Effector CD8-positive, alpha-beta T cell (primary cell): ENCODE data around the gene PRXL2B.

ENCODE experiments used
- DNase-seq: peaks from one replicate; lab custom pipeline; 2025; lab: John Stamatoyannopoulos, UW

PRXL2B gene

GRCh38 chr1:2585318-2586092, 1.1 kb upstream of the PRXL2B start:
- peak; percentile 60 for DNase-seq

DNA sequence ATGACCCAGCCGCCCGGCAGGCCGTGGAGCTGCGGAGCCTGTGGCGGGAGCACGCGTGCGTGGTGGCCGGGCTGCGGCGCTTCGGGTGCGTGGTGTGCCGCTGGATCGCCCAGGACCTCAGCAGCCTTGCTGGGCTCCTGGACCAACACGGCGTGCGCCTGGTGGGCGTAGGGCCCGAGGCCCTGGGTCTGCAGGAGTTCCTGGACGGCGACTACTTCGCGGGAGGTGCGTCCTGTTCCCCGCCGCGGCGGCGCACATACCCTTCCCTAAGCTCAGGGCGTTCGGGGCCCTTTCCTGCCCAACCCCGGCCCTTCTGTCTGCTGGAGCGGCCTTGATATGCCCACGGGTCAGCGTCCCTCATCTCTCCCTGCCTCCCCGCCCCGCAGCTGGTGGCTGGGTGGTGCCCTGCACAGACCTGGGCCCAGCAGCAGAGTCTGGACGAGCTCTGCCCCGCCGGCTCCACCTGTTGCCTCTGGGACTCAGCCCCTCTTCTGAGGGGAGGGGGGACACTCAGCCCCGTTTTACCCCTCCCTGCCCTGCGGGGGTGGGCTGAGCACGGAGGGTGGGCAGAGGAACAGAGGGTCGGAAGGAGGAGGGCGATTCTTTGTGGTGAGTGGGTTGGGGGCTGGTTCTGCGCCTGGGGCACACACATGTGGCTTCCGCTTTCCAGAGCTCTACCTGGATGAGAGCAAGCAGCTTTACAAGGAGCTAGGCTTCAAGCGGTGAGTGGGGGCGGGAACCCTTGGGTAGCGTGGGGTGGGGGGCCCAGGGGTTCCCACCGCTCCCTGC, 688 bp downstream of the PRXL2B start:
- no peak for DNase-seq

- no peak for DNase-seq
Observed at GRCh38 chr1:2587860-2588571, 1.4 kb downstream of the PRXL2B start.

- DNase-seq = no peak
Observed at GRCh38 chr1:2588661-2589430, 2.3 kb downstream of the PRXL2B start.

DNA sequence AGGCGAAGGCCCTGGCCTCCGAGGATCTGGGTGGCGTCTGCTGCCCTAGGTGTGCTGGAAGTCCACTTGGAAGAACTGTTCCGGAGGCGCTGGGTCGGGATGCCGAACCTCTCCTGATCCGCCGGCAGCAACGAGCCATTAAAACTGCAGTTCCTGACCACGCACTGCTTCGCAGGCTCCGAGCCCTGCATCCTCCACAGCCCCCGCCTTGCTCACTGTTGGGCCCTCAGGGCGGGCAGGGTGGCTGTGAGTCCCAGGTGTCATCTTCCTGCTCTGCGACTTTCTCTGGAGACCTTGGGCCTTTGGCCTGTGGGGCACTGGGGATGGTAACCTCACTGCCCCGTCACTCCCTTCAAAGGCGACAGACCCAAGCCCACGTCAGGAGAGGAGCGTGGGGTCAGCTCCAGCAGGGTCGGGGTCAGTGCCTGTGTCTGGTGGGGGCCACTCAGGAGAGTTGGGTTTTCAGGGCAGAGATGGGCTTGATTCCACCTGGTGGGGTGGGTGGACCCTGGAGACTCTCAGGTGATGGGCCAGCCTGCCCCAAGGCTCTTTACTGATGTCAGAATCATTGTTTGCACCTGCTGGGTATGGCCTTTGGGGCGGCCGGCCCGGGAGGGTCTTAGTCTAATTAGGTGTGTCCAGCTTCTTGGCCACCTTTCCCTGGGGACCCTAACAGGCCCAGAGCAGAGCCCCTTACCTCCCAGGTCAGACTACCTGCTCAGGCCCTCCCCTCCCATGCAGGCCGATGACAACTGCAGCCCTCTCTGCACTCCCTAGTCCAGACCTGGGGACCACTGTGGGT, 3.1 kb downstream of the PRXL2B start:
- DNase-seq = no peak

- no peak for DNase-seq
Observed at GRCh38 chr1:2590233-2591141, 3.9 kb downstream of the PRXL2B start.

GRCh38 chr1:2591233-2591580, 4.6 kb downstream of the PRXL2B start:
- DNase-seq = no peak

GRCh38 chr1:2591581-2592261, 5.1 kb downstream of the PRXL2B start:
- DNase-seq = no peak

DNA sequence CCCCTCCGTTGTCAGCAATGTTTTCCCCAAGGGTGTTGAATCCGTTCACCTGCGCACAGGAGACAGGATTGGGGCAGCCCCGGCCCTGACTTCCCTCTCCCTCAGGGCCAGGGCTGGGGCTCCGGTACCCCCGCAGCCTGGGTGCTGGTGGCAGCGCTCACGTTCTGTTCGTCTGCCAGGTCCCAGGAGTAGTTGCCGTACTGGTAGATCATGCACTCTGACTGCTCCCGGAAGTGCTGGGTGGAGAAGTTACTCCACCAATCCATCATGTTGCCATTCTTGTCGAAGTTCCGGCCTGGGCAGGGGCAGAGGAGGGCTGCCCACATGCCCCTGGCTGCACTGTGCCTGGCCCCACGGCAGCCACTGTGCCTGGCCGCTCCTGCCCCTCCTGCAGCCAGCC, 6.1 kb downstream of the PRXL2B start:
- DNase-seq = no peak

DNA sequence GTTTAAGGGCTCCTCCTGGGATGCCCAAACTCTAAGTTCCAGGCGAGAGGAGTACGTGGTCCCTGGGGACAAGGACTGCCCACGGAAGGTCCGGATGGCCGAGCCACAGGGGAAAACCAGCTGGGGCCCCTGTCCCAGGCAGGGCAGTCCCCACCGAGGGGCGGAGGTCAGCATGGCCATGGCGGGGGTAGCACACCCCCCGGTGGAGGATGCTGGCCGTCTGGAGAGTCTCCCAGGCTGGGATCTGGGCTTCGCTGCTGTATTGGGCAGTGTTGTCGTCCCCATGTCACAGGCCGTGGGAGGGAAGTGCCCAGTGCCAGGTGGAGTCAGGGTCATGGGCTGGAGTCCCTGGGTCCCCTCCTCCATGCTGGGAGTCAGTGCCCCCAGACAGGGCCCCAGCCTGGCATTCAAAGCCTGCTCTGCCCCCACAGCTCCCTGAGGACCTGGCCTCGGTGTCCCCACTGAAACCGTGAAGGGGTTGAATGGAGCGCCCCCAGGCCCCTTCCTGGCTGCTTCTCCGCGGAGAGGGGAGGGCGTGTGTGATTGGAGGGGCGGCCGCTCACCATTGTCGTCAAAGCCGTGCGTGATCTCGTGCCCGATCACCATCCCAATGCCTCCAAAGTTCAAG, 6.8 kb downstream of the PRXL2B start:
- no peak for DNase-seq

DNA sequence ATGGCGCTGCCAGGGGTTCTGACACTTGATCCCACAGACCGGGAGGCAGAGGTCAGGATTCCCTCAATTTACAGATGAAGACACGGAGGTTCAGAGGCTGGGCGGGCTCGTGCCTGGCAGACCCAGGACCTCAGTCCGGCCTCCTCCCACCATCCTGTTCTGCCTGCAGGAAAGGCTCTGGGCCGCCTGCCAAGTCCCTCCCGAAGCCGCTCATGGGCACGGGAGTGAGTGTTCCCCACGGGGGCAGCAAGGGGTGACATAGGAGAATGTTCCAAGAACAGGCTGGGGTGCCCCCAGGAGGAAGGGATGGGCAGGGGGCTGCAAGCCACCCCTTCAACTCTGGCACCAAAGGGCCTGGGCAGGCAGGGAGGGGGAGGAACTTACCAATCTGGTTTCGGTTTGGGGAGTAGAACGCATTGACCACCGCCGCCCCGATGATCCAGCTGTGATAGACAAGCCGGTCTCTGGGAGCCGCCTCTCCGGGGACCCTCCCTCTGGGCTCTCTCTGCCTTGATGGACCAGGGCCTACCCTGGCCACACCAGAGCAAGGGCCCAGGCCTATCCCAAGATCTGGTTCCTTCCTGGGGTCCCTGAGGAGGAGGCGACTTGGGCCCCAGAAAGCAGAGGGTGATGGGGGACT, 7.5 kb downstream of the PRXL2B start:
- no peak for DNase-seq

- DNase-seq = no peak
Observed at GRCh38 chr1:2594641-2595131, 8.1 kb downstream of the PRXL2B start.

- no peak for DNase-seq
Observed at GRCh38 chr1:2595261-2595811, 8.8 kb downstream of the PRXL2B start.

DNA sequence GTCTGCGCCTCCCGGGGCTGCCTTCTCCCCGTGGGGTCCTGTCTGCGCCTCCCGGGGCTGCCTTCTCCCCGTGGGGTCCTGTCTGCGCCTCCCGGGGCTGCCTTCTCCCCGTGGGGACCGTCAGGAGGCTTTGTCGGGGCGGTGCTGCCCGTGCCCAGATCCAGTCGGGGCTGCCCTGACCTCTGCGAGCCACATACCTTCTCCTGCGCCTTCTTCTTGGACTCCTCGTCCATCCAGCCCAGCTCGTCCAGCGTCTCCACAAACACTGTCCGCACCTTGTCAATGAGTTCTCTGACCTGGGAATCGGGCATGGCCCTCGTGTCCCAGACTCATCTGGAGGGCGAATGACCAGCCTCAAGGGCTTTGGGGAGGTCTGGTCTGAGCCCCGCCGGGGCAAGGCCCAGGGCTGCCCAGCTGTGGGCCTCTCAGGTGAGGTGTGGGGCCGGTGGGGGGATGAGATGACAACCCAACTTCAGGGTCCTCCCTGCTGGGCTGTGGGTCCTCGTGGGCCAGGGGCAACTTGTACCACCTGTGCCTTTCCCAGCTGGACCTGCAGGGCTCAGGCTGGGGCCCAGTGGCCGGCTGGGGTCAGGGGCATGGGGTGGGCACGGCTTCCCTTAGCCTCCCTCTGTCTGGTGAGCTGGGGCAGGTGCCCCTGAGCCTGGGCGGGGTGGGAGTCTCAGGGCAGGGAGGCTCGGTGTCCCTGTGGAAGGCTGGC, 9.4 kb downstream of the PRXL2B start:
- DNase-seq = no peak

DNA sequence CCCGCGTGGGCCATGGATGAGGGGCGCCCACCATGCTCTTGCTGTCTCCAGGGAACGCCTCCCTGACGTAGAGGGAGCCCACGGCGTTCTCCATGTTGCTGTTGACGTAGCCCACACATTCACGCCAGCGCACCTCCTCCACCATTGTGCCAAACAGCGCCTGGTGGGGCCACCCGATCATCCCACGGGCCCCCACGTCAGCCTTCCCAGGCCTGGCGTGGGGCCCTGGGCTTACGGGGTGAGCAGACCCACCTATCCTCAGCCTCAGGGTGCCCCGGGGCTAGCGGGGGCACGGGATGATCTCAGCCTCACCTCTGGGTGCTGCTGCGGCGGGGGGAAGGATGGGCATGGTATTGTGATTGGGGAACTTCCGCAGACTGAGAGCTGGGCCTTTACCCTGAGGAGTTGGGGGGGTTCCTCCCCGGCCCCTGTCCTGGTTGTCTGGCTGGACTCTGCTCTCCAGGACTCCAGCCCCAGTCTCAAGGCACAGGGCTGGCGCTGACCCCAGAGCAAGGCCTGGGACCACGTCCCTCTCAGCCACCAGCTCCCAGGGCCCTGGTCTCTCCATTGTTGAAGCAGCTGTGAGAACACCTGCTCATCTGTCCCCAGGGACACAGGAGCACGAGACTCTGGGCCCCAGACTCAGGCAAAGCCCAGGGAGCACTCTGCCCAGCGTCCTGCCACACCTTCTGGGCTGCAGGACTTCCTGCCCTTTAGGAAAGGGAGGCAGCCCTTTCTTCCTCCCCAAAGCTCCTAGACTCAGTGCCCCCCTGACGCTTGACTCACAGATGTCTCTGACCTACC, 10.2 kb downstream of the PRXL2B start:
- DNase-seq = no peak
